Ramos (cell line): Measurements from ENCODE around the gene PPIG.
"Not testable (repeated sequence)": the region's sequence is repeated elsewhere in the genome, so short reads cannot be mapped to it uniquely, and the experiment has no call there.

ENCODE experiments used
- in situ Hi-C: fragments of 300-500 bp; cut with MboI; formaldehyde crosslinking; loops from one replicate; pipeline ENCODE4 v1.14.3; 2022; ENCODE audit warnings: low sequenced_read_pairs; ENCODE audit not compliant: unreplicated experiment

The PPIG gene

DNA sequence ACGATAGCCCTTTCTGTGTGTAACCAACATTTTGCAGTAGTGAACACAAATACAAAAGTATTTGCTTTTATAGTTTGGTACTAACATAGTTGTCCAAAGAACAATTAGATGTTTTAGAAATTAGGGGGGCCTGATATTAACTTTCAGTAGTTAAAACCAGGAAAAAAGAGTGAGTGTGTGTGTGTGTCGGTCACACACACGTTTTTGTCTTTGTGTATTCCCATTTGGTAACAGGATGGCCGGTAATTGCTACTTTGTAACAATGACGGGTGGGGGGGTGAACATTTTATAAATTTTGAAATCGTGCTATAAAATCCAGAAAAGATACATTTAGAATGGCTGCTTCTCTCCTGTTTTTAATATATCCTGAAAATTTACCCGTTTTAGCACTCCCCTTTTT lies 1.5 kb downstream of the PPIG start:
- in situ Hi-C loops: no loop called here

DNA sequence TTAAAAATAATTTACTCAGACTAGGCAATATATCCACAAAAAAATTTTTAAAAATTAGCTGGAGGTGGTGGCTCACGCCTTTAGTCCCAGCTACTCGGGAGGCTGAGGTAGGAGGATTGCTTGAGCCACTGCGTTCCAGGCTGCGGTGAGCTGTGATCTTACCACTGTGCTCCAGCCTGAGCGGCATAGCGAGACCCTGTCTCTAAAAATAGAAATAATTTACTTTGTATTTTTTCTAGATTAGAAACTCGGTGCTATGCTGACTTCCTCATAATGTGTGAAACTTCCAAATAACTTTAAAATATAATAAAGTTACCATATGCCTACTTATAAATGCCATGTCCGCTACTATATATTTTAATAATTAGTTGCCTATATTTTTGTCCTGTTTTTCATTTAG lies 6.7 kb downstream of the PPIG start:
- in situ Hi-C loops: no loop called here

DNA sequence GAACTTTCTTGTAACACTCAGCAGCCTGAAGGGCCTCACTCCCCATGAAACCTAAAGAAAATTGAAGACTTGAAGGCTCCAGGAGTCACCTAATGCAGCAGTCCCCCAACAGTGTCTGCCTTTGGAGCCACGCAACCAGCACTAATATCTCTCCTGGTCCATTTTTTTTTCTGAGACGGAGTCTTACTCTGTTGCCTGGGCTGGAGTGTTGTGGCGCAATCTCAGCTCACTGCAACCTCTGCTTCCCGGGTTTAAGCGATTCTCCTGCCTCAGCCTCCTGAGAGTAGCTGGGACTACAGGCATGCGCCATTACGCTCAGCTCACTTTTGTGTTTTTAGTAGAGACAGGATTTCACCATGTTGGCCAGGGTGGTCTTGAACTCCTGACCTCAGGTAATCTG lies 12.4 kb downstream of the PPIG start:
- in situ Hi-C loops: not testable (repeated sequence)

DNA sequence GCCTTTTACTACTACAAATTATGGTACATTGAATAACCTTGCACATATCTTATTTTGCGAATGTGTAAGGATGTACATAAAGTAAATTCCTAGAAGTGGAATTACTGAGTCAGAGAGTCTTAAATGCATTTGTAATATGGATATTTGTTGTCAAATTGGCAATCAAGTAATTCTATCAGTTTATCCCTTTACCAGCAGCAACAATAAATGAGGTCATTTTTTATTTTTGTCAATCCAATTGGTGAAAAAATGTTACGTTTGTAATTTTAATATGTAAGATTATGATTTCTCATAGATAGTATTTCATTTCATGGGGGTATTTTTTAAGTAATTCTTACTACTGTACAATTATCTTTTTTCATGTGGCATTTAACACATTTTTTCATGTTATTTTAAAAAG lies 14.8 kb downstream of the PPIG start:
- in situ Hi-C loops: no loop called here

DNA sequence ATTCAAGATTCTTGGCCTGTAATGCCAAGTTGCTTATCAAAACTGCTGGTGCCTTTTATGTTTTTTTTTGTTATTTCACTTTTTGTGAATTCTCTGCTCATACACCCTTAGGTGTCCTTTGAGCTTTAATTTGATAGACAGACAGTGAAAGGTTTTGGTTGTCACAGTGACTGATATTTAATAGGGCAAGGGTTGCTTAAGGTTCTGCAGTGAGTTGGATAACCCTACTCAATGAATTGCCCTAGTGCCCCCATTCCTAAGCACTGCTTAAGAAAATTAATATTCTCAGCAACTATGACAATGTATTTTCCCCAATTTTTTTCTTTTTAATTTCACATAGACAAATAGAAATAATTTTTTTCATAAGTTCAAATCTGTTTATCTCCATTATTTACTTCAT lies 15.4 kb downstream of the PPIG start:
- in situ Hi-C loops: no loop called here

DNA sequence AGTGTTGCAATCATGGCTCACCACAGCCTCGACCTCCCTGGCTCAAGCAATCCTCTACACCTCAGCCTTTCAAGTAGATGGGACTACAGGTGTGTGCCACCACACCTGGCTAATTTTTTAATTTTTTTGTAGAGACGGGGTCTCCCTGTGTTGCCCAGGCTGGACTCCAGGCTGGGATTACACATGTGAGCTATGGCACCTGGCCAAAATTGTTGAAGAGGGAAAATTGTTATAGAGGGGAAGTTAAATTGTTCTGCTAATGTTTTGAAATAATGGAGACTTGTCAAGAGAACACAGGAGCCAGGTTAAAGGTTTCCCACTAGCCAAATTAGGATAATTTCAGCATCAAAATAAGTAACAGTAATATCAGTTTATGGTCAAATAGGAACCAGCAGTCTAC lies 25.1 kb downstream of the PPIG start:
- in situ Hi-C loops: no loop called here

DNA sequence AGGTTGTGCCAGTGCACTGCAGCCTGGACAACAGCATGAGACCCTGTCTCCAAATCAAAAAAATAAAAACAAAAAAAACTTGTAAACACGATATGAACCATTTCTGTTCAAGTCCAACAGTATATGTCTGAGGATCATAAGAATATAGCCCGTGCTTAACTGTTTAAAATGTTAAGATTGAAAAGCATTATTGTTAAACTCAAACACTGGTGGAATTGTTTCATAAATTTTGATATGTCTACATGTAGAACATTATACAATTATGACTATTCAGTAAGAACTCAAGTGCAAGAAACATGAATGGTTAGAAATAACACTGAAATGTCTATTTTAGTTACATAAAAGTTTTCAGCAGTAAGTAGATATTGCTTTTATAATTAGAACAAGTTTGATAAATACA lies 29.7 kb downstream of the PPIG start:
- in situ Hi-C loops: no loop called here

DNA sequence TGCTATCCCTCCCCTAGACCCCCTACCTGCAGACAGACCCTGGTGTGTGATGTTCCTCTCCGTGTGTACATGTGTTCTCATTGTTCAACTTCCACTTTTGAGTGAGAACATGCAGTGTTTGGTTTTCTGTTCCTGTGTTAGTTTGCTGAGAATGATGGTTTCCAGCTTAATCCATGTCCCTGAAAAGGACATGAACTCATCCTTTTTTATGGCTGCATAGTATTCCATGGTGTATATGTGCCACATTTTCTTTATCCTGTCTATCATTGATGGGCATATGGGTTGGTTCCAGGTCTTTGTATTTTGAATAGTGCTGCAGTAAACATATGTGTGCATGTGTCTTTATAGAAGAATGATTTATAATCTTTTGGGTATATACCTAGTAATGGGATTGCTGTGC lies 31.8 kb downstream of the PPIG start:
- in situ Hi-C loops: not testable (repeated sequence)

DNA sequence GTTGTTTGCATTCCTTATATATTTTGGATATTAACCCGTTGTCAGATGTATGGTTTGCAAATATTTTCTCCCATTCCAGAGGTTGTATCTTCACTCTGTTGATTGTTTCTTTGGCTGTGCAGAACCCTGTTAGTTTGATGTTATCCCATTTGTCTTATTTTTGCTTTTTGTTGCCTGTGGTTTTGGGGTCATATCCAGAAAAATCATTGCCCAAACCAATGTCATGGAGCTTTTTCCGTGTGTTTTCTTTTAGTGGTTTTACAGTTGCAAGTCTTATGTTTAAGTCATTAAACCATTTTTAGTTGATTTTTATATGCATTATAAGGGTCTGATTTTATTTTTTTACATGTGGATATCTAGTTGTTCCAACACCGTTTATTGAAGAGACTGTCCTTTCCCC lies 35.8 kb downstream of the PPIG start:
- in situ Hi-C loops: no loop called here

DNA sequence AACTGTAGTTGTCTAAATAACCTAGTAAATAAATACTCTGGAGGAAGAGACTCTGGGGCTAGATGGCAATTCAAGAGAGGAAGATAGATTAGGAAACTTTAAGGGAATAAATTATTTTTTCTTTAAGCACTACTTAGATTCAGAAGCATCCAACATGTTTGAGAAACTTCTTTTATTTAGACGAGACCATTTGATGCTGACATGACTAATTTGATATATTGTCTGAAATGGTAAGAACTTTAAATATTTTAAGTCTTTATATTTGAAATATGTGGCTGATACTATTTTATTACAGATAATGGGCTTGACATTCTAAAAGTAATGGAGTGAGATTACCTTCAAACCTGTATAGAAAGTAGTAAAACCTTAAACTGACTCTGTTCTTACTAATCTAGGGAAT lies 36.4 kb downstream of the PPIG start:
- in situ Hi-C loops: no loop called here

DNA sequence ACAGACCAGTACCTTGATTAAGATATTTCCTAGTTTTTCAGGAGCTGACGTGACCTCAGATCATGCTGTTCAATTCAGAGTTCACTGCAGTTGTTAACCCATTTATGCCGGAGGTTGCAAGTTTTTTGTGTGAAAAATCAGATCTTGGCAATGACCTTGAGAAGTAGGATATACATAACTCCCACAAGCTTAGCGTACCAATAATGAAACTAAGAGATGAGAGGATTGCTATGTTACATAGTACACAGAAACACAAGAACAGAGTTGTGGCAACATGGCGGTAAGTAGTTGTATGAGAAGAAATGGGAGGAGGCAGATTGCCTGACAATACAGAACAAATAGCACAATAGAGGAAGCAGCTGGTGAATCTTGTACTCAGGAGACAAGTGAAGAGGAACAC lies 39.1 kb downstream of the PPIG start:
- in situ Hi-C loops: no loop called here

DNA sequence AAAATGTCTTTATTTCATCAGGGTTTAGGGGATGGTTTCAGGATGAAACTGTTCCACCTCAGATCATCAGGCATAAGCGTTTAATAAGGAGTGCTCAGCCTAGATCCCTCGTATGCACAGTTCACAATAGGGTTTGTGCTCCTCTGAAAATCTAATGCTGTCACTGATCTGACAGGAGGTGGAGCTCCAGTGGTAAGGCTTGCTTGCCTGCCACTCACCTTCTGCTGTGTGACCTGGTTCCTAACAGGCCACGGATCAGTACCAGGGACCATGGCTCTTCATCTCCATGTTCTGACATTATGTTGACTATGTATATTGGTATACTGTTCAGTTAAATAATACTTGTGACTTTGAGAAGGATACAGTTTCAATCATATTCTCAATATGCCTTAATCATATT lies 41.6 kb downstream of the PPIG start:
- in situ Hi-C loops: no loop called here

DNA sequence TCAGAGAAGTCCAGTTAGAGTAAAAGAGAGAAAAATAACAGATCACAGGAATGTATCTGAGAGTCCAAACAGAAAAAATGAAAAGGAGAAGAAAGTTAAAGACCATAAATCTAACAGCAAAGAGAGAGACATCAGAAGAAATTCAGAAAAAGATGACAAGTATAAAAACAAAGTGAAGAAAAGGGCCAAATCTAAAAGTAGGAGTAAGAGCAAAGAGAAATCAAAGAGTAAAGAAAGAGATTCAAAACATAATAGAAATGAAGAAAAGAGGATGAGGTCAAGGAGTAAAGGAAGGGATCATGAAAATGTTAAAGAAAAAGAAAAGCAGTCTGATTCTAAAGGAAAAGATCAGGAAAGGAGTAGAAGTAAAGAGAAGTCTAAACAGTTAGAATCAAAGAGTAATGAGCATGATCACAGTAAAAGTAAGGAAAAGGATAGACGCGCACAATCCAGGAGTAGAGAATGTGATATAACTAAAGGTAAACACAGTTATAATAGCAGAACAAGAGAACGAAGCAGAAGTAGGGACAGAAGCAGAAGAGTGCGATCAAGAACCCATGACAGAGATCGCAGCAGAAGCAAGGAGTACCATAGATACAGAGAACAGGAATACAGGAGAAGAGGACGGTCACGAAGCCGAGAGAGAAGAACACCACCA lies 52.4 kb downstream of the PPIG start:
- in situ Hi-C loops: no loop called here

DNA sequence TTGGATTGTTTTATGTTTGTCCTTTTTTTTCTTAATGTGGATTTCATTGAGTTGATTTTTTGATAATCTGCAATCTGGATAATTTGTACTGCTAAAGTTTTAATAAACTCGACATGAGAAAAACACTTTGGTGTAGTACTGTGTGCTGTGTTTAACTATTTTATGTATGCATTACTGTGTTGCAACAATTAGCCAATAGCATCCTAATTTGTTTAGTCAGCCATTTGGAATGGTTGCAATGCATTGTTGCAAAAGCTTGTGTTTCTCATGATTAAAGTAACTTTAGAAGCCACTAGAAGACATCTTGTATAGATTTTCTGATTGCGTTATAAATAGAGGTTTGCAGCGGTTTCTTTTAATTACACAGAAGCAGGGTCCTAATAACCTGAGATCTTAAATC lies 53.5 kb downstream of the PPIG start:
- in situ Hi-C loops: no loop called here

DNA sequence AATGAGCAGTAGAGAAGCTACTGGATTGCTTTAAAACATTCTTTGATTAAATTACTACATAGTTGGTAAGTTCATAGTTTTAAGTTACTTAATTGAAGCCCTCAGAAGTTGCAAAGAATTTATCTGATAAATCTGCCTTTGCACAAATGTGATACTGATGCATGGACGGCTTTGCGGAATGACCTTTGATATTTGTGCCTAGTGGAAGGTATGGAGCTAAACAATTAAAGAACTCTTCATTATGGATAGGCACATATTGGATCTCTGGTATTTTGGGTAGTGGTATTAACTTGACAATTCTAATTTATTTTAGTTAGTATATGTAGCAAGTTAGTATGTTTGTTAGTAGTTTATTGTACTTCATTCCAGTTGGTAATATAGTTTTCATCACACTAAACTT lies 56.0 kb downstream of the PPIG start:
- in situ Hi-C loops: no loop called here

DNA sequence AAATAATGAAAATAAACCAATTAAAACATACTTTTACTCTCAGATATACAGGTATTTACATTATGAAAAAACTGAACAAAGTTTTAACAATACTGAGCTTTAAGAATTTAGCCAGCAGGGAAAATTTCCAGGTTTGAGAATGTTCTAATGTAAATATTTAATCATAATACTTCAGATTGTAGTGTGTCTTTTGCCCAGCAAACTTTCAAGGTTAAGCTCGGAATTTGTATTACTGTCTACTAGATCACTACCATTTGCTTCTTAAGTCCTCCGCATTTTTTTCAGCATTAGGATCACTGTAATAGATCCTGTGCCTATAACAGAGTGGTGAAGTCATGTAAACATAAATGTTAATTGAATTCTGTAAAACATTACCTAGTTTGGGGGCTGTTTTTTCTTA lies 57.3 kb downstream of the PPIG start:
- in situ Hi-C loops: no loop called here

DNA sequence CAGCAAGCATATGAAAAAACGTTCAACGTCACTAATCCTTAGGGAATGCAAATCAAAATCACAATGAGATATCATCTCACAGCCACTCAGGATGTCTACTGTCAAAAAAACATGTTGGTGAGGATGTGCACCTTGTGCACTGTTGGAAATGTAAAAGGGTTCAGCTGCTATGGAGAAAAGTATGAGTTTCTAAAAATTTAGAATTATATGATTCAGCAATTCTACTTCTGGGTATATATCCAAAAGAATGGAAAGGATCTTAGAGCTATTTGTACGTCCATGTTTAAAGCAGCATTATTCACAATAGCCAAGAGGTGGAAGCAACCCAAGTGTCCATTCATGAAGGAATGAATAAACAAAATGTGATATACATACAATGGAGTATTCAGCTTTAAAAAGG lies 60.0 kb downstream of the PPIG start:
- in situ Hi-C loops: no loop called here

DNA sequence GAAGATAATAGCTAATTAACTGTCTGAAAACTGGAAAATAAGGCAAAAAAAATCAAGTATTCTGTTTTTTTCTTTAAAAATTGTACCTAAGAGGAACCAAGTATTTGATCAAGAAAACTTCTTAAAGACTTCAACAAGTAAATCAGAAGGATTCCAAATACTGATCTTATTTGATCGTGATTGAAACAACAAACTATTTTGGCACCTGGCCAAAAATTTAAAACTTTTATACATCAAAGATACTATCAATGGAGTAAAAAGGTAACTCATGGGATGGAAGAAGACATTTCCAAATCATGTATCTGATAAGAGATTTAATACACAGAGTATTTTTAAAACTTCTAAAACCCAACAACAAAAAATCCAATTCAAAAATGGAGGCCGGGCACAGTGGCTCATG lies 63.3 kb downstream of the PPIG start:
- in situ Hi-C loops: no loop called here

DNA sequence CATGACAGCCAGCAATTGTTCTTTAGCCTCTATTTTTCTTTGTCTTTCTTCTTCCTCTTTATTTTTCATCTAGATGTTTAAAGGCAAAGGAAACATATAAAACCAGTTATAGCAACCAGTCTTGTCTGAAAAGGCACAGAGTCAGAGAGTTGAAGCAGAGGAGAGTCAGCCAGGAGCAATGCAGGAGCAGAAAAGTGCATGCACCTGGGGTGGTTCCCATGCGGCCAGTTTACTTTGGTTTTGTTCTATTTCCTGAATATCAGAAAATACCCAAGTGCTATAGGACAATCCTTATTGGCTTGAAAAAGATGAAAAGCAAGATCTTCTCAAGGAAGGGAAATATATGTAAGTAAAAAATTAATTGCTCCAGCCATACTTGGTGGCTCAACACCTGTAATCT lies 65.1 kb downstream of the PPIG start:
- in situ Hi-C loops: no loop called here

DNA sequence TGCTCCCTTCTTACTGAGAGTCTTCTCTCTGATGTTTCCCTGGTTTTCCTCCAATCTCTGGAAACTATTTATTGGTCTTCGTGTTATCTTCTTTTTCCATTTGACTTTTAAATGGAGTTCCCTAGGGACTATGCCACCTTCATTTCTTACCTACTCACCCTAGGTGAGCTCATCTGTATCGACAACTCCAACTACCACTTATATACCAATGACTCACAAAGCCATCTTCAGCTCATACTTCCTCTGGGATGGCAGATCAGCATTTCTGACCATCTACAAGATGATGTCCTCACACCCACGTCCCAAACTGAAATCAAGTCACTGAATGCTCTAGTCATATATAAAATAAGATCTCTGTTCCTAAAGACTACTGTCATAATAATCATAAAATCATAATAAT lies 69.5 kb downstream of the PPIG start:
- in situ Hi-C loops: no loop called here

DNA sequence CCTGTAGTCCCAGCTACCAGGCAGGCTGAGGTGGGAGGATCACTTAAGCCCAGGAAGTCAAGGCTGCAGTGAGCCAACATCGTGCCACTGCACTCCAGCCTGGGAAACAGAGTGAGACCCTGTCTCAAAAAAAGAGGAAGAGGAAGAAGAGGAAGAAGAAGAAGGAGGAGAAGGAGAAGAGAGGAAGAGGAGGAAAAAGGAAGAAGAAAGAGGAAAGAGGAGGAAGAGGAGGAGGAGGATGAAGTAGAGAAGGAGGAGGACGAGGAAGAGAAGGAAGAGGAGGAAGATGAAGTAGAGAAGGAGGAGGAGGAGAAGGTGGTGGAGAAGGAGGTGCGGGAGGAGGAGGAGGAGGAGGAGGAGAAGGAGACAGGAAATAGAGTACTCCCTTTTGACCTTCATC lies 72.0 kb downstream of the PPIG start:
- in situ Hi-C loops: no loop called here

DNA sequence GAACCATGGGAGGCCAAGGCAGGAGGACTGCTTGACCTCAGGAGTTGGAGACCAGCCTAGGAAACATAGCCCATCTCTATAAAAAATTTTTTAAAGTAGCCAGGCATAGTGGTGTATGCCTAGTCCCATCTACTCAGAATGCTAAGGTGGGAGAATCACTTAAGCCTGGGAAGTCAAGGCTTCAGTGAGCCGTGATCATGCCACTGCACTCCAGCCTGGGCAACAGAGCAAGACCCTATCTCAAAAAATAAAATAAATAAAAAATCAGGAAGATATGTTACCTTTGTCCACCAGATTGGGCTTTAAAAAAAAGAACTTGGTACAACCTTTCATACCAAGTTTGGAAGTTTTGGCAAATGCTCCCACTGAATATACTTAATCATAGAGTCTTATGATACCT lies 74.7 kb downstream of the PPIG start:
- in situ Hi-C loops: no loop called here

DNA sequence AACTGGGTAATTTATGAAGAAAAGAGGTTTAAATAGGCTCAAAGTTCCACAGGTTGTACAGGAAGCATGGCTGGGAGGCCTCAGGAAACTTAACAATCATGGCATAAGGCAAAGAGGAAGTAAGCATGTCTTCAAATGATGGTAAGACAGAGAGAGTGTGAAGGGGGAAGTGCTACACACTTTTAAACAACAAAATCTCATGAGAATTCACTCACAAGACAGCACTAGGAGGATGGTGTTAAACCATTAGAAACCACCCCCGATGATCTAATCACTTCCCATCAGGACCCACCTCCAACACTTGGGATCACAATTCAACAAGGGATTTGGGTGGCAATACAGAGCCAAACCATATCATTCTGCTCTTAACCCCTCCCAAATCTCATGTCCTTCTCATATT lies 75.2 kb downstream of the PPIG start:
- in situ Hi-C loops: no loop called here
